Jurkat, Clone E6-1 (cell line): Measurements from ENCODE around the gene LILRB1. TPM values are rescaled to one million over a fixed set of nuclear protein-coding genes. Genes with fewer than 3 reads are reported as not detected.
"Not testable (repeated sequence)": the region's sequence is repeated elsewhere in the genome, so short reads cannot be mapped to it uniquely, and the experiment has no call there.

Source experiments
- DNase-seq: peaks from one replicate; pipeline ENCODE4 v3.0.0-alpha.2; 2011; ENCODE audit warnings: low read depth, low spot score
- H3K4me3 ChIP-seq: 2 replicates; pipeline ENCODE4 v1.5.1; 2011; ENCODE audit warnings: mild to moderate bottlenecking, low read length, control low read depth, moderate library complexity
- polyA plus RNA-seq: library from polyadenylated mRNA; unstranded; fragments of >200 nt; gene quantifications from one replicate; pipeline ENCODE4 v1.2.1, GENCODE V29; 2012; ENCODE audit warnings: missing spikeins; ENCODE audit not compliant: insufficient read length, insufficient read depth

LILRB1 gene
- not detected for polyA plus RNA-seq

- not testable (repeated sequence) for DNase-seq, H3K4me3 ChIP-seq
Observed at GRCh38 chr19:54630262-54630661, at the start of gene LILRB1. TSS of gene LILRB1 (plus strand) at chr19:54630484. CDS start at chr19:54631074, 590 bp downstream.

GRCh38 chr19:54586397-54586796 is 43.9 kb upstream of the LILRB1 start:
- H3K4me3 ChIP-seq = no peak overlapping the region
- no peak for DNase-seq

- no peak for DNase-seq
- H3K4me3 ChIP-seq = no peak overlapping the region
Observed at GRCh38 chr19:54587026-54587425, 43.3 kb upstream of the LILRB1 start.

- not testable (repeated sequence) for DNase-seq
Observed at GRCh38 chr19:54593445-54593844, 36.8 kb upstream of the LILRB1 start, which contains the start of gene LILRA1. TSS of gene LILRA1 (plus strand) at chr19:54593632. CDS start at chr19:54594245, 613 bp downstream.

GRCh38 chr19:54593931-54594626 is 36.2 kb upstream of the LILRB1 start:
- not testable (repeated sequence) for H3K4me3 ChIP-seq, DNase-seq

More at GRCh38 chr19:54593445-54593844, 36.8 kb upstream of the LILRB1 start, which contains the start of gene LILRA1:
- not testable (repeated sequence) for H3K4me3 ChIP-seq

GRCh38 chr19:54594737-54595136 is 35.5 kb upstream of the LILRB1 start:
- no peak for DNase-seq
- H3K4me3 ChIP-seq = no peak overlapping the region

- H3K4me3 ChIP-seq, DNase-seq: not testable (repeated sequence)
Observed at GRCh38 chr19:54595680-54596436, 34.4 kb upstream of the LILRB1 start.

GRCh38 chr19:54600212-54600611 is 30.1 kb upstream of the LILRB1 start:
- no peak overlapping the region for H3K4me3 ChIP-seq
- DNase-seq = no peak

GRCh38 chr19:54606230-54606629 is 24.1 kb upstream of the LILRB1 start:
- no peak overlapping the region for H3K4me3 ChIP-seq
- DNase-seq = no peak

GRCh38 chr19:54606891-54607784 is 23.1 kb upstream of the LILRB1 start:
- no peak overlapping the region for H3K4me3 ChIP-seq
- DNase-seq = no peak

GRCh38 chr19:54607785-54608150 is 22.5 kb upstream of the LILRB1 start:
- H3K4me3 ChIP-seq = no peak overlapping the region
- no peak for DNase-seq

- no peak overlapping the region for H3K4me3 ChIP-seq
- no peak for DNase-seq
Observed at GRCh38 chr19:54608205-54608604, 22.1 kb upstream of the LILRB1 start.

- no peak for DNase-seq
- H3K4me3 ChIP-seq = no peak overlapping the region
Observed at GRCh38 chr19:54608792-54609191, 21.5 kb upstream of the LILRB1 start.

GRCh38 chr19:54609356-54609791 is 20.9 kb upstream of the LILRB1 start:
- H3K4me3 ChIP-seq = no peak overlapping the region
- DNase-seq = no peak

GRCh38 chr19:54612428-54612827 is 17.9 kb upstream of the LILRB1 start:
- no peak for DNase-seq
- no peak overlapping the region for H3K4me3 ChIP-seq

GRCh38 chr19:54614726-54615125 is 15.6 kb upstream of the LILRB1 start:
- no peak overlapping the region for H3K4me3 ChIP-seq
- DNase-seq = no peak

- no peak overlapping the region for H3K4me3 ChIP-seq
- DNase-seq = no peak
Observed at GRCh38 chr19:54616057-54616456, 14.2 kb upstream of the LILRB1 start.

- H3K4me3 ChIP-seq = no peak overlapping the region
- DNase-seq = no peak
Observed at GRCh38 chr19:54616821-54617560, 13.3 kb upstream of the LILRB1 start.

- DNase-seq = no peak
- no peak overlapping the region for H3K4me3 ChIP-seq
Observed at GRCh38 chr19:54620464-54620863, 9.8 kb upstream of the LILRB1 start.
